HG03558 (cell line): ENCODE results near the gene UFC1.
A peak's percentile ranks its signal among the peaks of the same experiment; 100 is the strongest.

Source experiments
- ATAC-seq: cut with Tn5 transposase; IDR thresholded peaks from one replicate; pipeline ENCODE4 v1.9.1; 2021; ENCODE audit warnings: moderate number of reproducible peaks; ENCODE audit not compliant: unreplicated experiment; ENCODE audit errors: extremely low read depth

Gene UFC1

GRCh38 chr1:161132410-161133219 is 21.2 kb upstream of the UFC1 start, which contains the start of gene DEDD:
TSS of gene DEDD (minus strand) at chr1:161132667. CDS start at chr1:161124462, 8,205 bp downstream.
- peak; percentile 89 for ATAC-seq

DNA sequence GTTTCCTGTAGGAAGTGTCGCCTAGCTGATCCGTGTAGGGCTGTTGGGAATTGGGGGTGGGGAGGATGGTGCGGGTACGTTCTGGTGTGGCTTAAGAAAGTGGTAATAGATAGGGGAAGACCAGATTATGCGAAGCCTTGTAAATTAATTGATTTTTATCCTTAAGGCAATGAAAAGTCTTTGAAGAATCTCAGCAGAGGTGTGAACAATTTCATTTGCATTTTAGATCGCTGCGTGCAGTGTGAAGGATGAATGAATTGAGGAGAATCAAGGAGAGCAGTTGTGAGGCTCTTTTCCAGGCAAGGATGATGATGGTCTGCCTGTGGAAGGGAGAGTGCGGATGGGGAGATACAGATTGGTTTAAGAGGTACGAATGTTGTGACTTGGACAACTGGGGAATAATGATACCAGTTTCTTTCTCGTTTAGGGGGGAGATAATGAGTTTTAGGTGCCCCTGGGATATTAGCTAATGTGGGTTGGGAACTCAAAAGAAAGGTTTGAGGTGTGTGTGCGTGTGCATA is 20.5 kb upstream of the UFC1 start:
- ATAC-seq: no peak

GRCh38 chr1:161137881-161138280 is 15.9 kb upstream of the UFC1 start:
- ATAC-seq: no peak

DNA sequence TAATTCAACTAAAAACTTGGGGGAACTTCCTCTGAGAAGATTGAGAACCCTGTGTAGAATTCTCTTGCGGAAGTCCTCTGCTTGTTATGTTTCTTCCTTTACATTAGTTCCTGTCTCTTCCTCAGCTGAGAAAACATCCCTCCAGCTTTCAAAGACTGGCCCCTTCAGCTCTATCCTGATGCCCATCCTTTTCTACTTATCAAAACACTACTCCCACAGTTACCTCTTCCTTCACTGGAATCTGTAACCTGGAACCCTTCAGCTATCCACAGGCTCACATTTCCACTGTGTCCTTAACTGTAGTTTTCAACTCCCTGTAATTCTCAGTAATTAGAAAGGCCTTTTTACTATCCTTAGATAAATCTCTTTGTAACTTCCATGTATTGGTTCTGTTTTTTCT is 15.3 kb upstream of the UFC1 start:
- no peak for ATAC-seq

GRCh38 chr1:161139766-161140165 is 14.0 kb upstream of the UFC1 start:
- no peak for ATAC-seq

- ATAC-seq: no peak
Observed at GRCh38 chr1:161140755-161141400, 12.9 kb upstream of the UFC1 start.

- no peak for ATAC-seq
Observed at GRCh38 chr1:161145832-161146231, 7.9 kb upstream of the UFC1 start.

- ATAC-seq: no peak
Observed at GRCh38 chr1:161153176-161153575, 602 bp upstream of the UFC1 start.

DNA sequence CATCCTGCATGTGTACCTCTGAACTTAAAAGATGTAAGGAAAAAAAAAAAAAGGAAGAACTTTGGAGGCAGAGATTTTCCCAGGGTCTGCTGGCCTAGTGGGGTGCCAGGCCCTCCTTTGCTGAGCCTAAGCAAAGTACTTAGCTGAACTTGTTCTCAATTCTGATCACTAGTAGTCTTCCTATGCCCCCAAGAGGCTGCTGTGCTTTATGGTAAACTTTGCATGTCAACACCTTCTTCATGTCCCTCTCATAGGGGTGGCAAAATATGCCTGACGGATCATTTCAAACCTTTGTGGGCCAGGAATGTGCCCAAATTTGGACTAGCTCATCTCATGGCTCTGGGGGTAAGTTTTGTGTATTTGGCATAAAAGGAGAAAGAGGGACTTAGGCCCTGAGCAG is 4.1 kb downstream of the UFC1 start:
- no peak for ATAC-seq

GRCh38 chr1:161158316-161159010 is 4.7 kb downstream of the UFC1 start:
- no peak for ATAC-seq

GRCh38 chr1:161159087-161159912 is 5.5 kb downstream of the UFC1 start, which contains the start of gene USP21:
TSS of gene USP21 (plus strand) at chr1:161159500. CDS start at chr1:161160641, 1,141 bp downstream.
- ATAC-seq: peak; percentile 51

- no peak for ATAC-seq
Observed at GRCh38 chr1:161159913-161160243, 6.1 kb downstream of the UFC1 start.

GRCh38 chr1:161160671-161161145 is 6.9 kb downstream of the UFC1 start:
- ATAC-seq: no peak

GRCh38 chr1:161161652-161162051 is 7.9 kb downstream of the UFC1 start:
- ATAC-seq: no peak

DNA sequence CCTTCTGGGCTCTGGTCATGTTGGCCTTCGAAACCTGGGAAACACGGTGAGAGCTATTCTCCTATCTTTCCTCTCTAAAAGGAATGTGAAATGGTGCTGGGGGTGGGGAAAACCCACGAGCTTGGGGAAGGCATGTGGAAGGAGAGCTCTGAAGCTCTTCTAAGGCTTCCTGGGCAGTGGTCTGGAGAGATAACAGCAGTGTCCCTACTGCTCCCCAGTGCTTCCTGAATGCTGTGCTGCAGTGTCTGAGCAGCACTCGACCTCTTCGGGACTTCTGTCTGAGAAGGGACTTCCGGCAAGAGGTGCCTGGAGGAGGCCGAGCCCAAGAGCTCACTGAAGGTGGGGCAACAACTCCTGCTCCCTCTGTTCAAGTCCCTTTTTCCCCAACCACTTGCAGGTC is 8.3 kb downstream of the UFC1 start:
- ATAC-seq: no peak

GRCh38 chr1:161162806-161163205 is 9.0 kb downstream of the UFC1 start:
- no peak for ATAC-seq

GRCh38 chr1:161163793-161164192 is 10.0 kb downstream of the UFC1 start:
- ATAC-seq: no peak

- no peak for ATAC-seq
Observed at GRCh38 chr1:161164901-161165610, 11.3 kb downstream of the UFC1 start.
